HEK293 (cell line): ENCODE measurements around the gene ARID3A.

Source experiments
- BCL11A ChIP-seq: fragments of 450-650 bp; formaldehyde crosslinking; IDR thresholded peaks from 2 replicates; pipeline ENCODE4 v1.5.1; 2016; ENCODE audit warnings: low read depth, missing biosample characterization, missing genetic modification characterization
- EGR2 ChIP-seq: fragments of 450-650 bp; formaldehyde crosslinking; IDR thresholded peaks from 2 replicates; pipeline ENCODE4 v1.5.1; 2016; ENCODE audit warnings: low read depth, missing biosample characterization, missing genetic modification characterization
- GLIS1 ChIP-seq: fragments of 450-650 bp; formaldehyde crosslinking; IDR thresholded peaks from 2 replicates; pipeline ENCODE4 v1.5.1; 2016; ENCODE audit warnings: missing biosample characterization, missing genetic modification characterization
- HOXA7 ChIP-seq: sonication (generic); formaldehyde crosslinking; IDR thresholded peaks from 2 replicates; pipeline ENCODE4 v1.8.1; 2022; ENCODE audit warnings: missing genetic modification reagents, borderline replicate concordance
- KLF9 ChIP-seq: fragments of 450-650 bp; formaldehyde crosslinking; IDR thresholded peaks from 2 replicates; pipeline ENCODE4 v1.5.1; 2016; ENCODE audit warnings: missing biosample characterization, missing genetic modification characterization, low read depth
- PRDM10 ChIP-seq: fragments of 450-650 bp; formaldehyde crosslinking; IDR thresholded peaks from 2 replicates; pipeline ENCODE4 v1.5.1; 2016; ENCODE audit warnings: missing biosample characterization, missing genetic modification characterization
- PRDM6 ChIP-seq: fragments of 450-650 bp; formaldehyde crosslinking; IDR thresholded peaks from 2 replicates; pipeline ENCODE4 v1.5.1; 2017; ENCODE audit warnings: missing biosample characterization, missing genetic modification characterization
- SP2 ChIP-seq: fragments of 450-650 bp; formaldehyde crosslinking; IDR thresholded peaks from 2 replicates; pipeline ENCODE4 v1.5.1; 2016; ENCODE audit warnings: missing biosample characterization, missing genetic modification characterization
- WT1 ChIP-seq: fragments of 450-650 bp; formaldehyde crosslinking; IDR thresholded peaks from 2 replicates; pipeline ENCODE4 v1.5.1; 2016; ENCODE audit warnings: missing biosample characterization, missing genetic modification characterization
- ZBTB1 ChIP-seq: fragments of 450-650 bp; formaldehyde crosslinking; IDR thresholded peaks from 2 replicates; pipeline ENCODE4 v1.5.1; 2016; ENCODE audit warnings: missing biosample characterization, missing genetic modification characterization
- ZBTB7A ChIP-seq: fragments of 450-650 bp; formaldehyde crosslinking; IDR thresholded peaks from 2 replicates; pipeline ENCODE4 v1.5.1; 2016; ENCODE audit warnings: low read depth, missing biosample characterization, missing genetic modification characterization
- ZFHX2 ChIP-seq: fragments of 450-650 bp; formaldehyde crosslinking; conservative IDR thresholded peaks from 2 replicates; pipeline ENCODE4 v1.5.1; 2016; ENCODE audit warnings: missing biosample characterization, missing genetic modification characterization
- ZFP41 ChIP-seq: fragments of 450-650 bp; formaldehyde crosslinking; IDR thresholded peaks from 2 replicates; pipeline ENCODE4 v1.5.1; 2016; ENCODE audit warnings: missing biosample characterization, missing genetic modification characterization, borderline replicate concordance
- ZNF18 ChIP-seq: fragments of 450-650 bp; formaldehyde crosslinking; IDR thresholded peaks from 2 replicates; pipeline ENCODE4 v1.5.1; 2016; ENCODE audit warnings: missing biosample characterization, missing genetic modification characterization
- ZNF223 ChIP-seq: fragments of 450-650 bp; formaldehyde crosslinking; IDR thresholded peaks from 2 replicates; pipeline ENCODE4 v1.5.1; 2016; ENCODE audit warnings: missing biosample characterization, missing genetic modification characterization
- ZNF311 ChIP-seq: fragments of 450-650 bp; formaldehyde crosslinking; IDR thresholded peaks from 2 replicates; pipeline ENCODE4 v1.5.1; 2017; ENCODE audit warnings: missing biosample characterization, missing genetic modification characterization, borderline replicate concordance
- ZNF324 ChIP-seq: fragments of 450-650 bp; formaldehyde crosslinking; IDR thresholded peaks from 2 replicates; pipeline ENCODE4 v1.5.1; 2016; ENCODE audit warnings: missing biosample characterization, missing genetic modification characterization
- ZNF335 ChIP-seq: fragments of 450-650 bp; formaldehyde crosslinking; conservative IDR thresholded peaks from 2 replicates; pipeline ENCODE4 v1.5.1; 2016; ENCODE audit warnings: missing biosample characterization, missing genetic modification characterization
- ZNF391 ChIP-seq: fragments of 450-650 bp; formaldehyde crosslinking; IDR thresholded peaks from 2 replicates; pipeline ENCODE4 v1.5.1; 2016; ENCODE audit warnings: low read depth, missing biosample characterization, missing genetic modification characterization, borderline replicate concordance
- ZNF501 ChIP-seq: fragments of 450-650 bp; formaldehyde crosslinking; IDR thresholded peaks from 2 replicates; pipeline ENCODE4 v1.5.1; 2016; ENCODE audit warnings: missing biosample characterization, missing genetic modification characterization
- ZNF664 ChIP-seq: fragments of 450-650 bp; formaldehyde crosslinking; IDR thresholded peaks from 2 replicates; pipeline ENCODE4 v1.5.1; 2016; ENCODE audit warnings: missing biosample characterization, missing genetic modification characterization
- ZNF768 ChIP-seq: fragments of 450-650 bp; formaldehyde crosslinking; IDR thresholded peaks from 2 replicates; pipeline ENCODE4 v1.5.1; 2018; ENCODE audit warnings: missing biosample characterization, mild to moderate bottlenecking, missing genetic modification characterization
- TF ChIP-seq, protein P1 (sequence below): fragments of 450-650 bp; formaldehyde crosslinking; IDR thresholded peaks from 2 replicates; pipeline ENCODE4 v1.5.1; 2016; ENCODE audit warnings: missing biosample characterization, missing genetic modification characterization
- TF ChIP-seq, protein P2 (sequence below): fragments of 450-650 bp; formaldehyde crosslinking; IDR thresholded peaks from 2 replicates; pipeline ENCODE4 v1.5.1; 2017; ENCODE audit warnings: missing biosample characterization, missing genetic modification characterization
- TF ChIP-seq, protein P3 (sequence below): fragments of 450-650 bp; formaldehyde crosslinking; IDR thresholded peaks from 2 replicates; pipeline ENCODE4 v1.5.1; 2016; ENCODE audit warnings: missing biosample characterization, missing genetic modification characterization

Gene ARID3A

DNA sequence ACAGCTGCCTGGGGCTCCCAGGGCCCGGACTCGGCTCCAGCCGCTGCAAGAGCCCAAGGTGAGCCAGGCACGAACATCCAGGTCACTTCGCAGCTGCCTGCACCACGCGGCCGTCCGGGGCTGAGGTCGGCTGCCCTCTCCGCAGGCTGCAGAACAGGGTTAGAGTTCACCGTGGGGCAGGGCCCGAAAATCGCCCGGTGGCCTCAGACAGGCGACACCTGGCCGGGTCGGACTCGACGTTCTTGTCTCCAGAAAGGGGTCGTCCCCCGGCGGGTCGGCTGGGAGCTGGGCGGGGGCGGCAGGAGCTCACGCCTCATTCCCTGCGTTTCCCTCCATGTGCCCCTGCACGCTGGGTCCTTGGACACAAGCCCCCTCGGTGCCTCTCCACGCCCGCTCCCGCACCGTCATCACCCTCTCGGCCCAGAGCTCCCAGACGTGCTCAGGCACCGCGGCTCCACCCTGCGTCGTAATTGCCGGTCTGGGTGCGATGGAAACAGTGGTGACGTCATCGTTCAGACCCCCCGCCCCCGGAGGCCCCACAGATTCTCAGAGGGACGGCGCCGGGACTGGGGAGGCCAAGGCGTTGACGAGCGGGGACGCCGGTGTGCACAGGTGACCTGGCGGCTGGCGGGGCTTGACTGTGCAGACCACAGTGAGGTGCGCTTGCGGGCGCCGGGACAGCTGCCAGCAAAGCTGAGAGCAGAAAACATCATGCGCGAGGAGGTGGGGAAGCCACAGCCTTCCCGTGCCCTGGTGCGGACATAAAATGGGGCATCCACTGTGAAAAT, 70.4 kb downstream of the ARID3A start (continued):
- TF ChIP-seq PRDM10 (tag by site-specific recombination) (peak; percentile 75), ZBTB7A (tag by site-specific recombination) (peak; percentile 94), ZNF223 (peak; percentile 92), HOXA7 (no peak), ZNF391 (peak; percentile 90; the same call in 1 of the 2 replicates), ZFHX2 (tag by site-specific recombination) (peak; percentile 84), ZFP41 (tag by site-specific recombination) (no peak), EGR2 (tag by site-specific recombination) (peak; percentile 63; the same call in 1 of the 2 replicates), ZNF768 (tag by site-specific recombination) (no peak), SP2 (tag by site-specific recombination) (peak; percentile 64), ZNF501 (tag by site-specific recombination) (peak; percentile 13; the same call in 1 of the 2 replicates), ZNF324 (peak; percentile 95), ZNF18 (tag by site-specific recombination) (peak; percentile 74), WT1 (peak; percentile 73), ZNF311 (no peak), ZBTB1 (tag by site-specific recombination) (peak; percentile 88), ZNF335 (tag by site-specific recombination) (peak; percentile 97), ZNF664 (no peak), PRDM6 (peak; percentile 41; the same call in 1 of the 2 replicates), KLF9 (tag by site-specific recombination) (peak; percentile 69), GLIS1 (tag by site-specific recombination) (peak; percentile 100), BCL11A (tag by site-specific recombination) (peak; percentile 94)
- TF ChIP-seq, protein P1, sequence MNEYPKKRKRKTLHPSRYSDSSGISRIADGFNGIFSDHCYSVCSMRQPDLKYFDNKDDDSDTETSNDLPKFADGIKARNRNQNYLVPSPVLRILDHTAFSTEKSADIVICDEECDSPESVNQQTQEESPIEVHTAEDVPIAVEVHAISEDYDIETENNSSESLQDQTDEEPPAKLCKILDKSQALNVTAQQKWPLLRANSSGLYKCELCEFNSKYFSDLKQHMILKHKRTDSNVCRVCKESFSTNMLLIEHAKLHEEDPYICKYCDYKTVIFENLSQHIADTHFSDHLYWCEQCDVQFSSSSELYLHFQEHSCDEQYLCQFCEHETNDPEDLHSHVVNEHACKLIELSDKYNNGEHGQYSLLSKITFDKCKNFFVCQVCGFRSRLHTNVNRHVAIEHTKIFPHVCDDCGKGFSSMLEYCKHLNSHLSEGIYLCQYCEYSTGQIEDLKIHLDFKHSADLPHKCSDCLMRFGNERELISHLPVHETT (tag by site-specific recombination) = peak; percentile 88; the same call in 1 of the 2 replicates
- TF ChIP-seq, protein P2, sequence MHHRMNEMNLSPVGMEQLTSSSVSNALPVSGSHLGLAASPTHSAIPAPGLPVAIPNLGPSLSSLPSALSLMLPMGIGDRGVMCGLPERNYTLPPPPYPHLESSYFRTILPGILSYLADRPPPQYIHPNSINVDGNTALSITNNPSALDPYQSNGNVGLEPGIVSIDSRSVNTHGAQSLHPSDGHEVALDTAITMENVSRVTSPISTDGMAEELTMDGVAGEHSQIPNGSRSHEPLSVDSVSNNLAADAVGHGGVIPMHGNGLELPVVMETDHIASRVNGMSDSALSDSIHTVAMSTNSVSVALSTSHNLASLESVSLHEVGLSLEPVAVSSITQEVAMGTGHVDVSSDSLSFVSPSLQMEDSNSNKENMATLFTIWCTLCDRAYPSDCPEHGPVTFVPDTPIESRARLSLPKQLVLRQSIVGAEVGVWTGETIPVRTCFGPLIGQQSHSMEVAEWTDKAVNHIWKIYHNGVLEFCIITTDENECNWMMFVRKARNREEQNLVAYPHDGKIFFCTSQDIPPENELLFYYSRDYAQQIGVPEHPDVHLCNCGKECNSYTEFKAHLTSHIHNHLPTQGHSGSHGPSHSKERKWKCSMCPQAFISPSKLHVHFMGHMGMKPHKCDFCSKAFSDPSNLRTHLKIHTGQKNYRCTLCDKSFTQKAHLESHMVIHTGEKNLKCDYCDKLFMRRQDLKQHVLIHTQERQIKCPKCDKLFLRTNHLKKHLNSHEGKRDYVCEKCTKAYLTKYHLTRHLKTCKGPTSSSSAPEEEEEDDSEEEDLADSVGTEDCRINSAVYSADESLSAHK (tag by site-specific recombination) = peak; percentile 74; the same call in 1 of the 2 replicates
- TF ChIP-seq, protein P3, sequence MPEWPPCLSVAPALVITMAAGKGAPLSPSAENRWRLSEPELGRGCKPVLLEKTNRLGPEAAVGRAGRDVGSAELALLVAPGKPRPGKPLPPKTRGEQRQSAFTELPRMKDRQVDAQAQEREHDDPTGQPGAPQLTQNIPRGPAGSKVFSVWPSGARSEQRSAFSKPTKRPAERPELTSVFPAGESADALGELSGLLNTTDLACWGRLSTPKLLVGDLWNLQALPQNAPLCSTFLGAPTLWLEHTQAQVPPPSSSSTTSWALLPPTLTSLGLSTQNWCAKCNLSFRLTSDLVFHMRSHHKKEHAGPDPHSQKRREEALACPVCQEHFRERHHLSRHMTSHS (tag by site-specific recombination) = no peak
